ENCODE measurements around the gene NRXN3. TPM values are rescaled to one million over a fixed set of nuclear protein-coding genes. Genes with fewer than 3 reads are reported as not detected.

NRXN3 gene
- total RNA-seq, 2 experiments from 2014 or later: not detected

- POLR2A ChIA-PET: no interaction called here
- CTCF ChIA-PET: no interaction called here
Observed at GRCh38 chr14:79373451-79373850, 1203.3 kb downstream of the NRXN3 start.

GRCh38 chr14:79375356-79375755 is 1205.2 kb downstream of the NRXN3 start:
- DNase-seq: no peak
- H3K4me3 Mint-ChIP-seq: no peak overlapping the region
- no peak overlapping the region for H3K27ac Mint-ChIP-seq
- peaks cover 2% of the 10 kb centered on the region for H3K9me3 Mint-ChIP-seq
- no peaks in the 10 kb centered on the region for H3K27me3 Mint-ChIP-seq
- H3K4me1 Mint-ChIP-seq: no peaks in the 10 kb centered on the region
- POLR2A ChIA-PET: no interaction called here
- CTCF ChIA-PET: no interaction called here
- no peaks in the 10 kb centered on the region for H3K36me3 Mint-ChIP-seq (ENCODE audit: low read depth)

More at GRCh38 chr14:79373451-79373850, 1203.3 kb downstream of the NRXN3 start:
- Mint-ChIP-seq H3K36me3 (ENCODE audit: low read depth) (no peaks in the 10 kb centered on the region), H3K27me3 (no peaks in the 10 kb centered on the region), H3K9me3 (peaks cover 4% of the 10 kb centered on the region), H3K27ac (no peak overlapping the region), H3K4me1 (no peaks in the 10 kb centered on the region), H3K4me3 (no peak overlapping the region)
- DNase-seq: no peak

- Mint-ChIP-seq H3K4me1 (no peaks in the 10 kb centered on the region), H3K36me3 (ENCODE audit: low read depth) (no peaks in the 10 kb centered on the region), H3K27ac (no peak overlapping the region), H3K9me3 (peaks cover 4% of the 10 kb centered on the region), H3K4me3 (no peak overlapping the region), H3K27me3 (no peaks in the 10 kb centered on the region)
- ChIA-PET POLR2A (no interaction called here), CTCF (no interaction called here)
- DNase-seq: no peak
Observed at GRCh38 chr14:79376557-79376956, 1206.4 kb downstream of the NRXN3 start.

GRCh38 chr14:79378020-79378419 is 1207.8 kb downstream of the NRXN3 start:
- Mint-ChIP-seq H3K4me3 (no peak overlapping the region), H3K27ac (no peak overlapping the region), H3K9me3 (peaks cover 4% of the 10 kb centered on the region), H3K4me1 (no peaks in the 10 kb centered on the region), H3K36me3 (ENCODE audit: low read depth) (no peaks in the 10 kb centered on the region), H3K27me3 (no peaks in the 10 kb centered on the region)
- no peak for DNase-seq
- ChIA-PET POLR2A (no interaction called here), CTCF (no interaction called here)

GRCh38 chr14:79379266-79379665 is 1209.1 kb downstream of the NRXN3 start:
- CTCF ChIA-PET: no interaction called here
- no peak for DNase-seq
- Mint-ChIP-seq H3K36me3 (ENCODE audit: low read depth) (no peaks in the 10 kb centered on the region), H3K4me3 (no peak overlapping the region), H3K4me1 (no peaks in the 10 kb centered on the region), H3K27ac (no peak overlapping the region), H3K9me3 (peaks cover 4% of the 10 kb centered on the region), H3K27me3 (no peaks in the 10 kb centered on the region)
- POLR2A ChIA-PET: no interaction called here

- Mint-ChIP-seq H3K4me3 (no peak overlapping the region), H3K27ac (no peak overlapping the region), H3K27me3 (no peaks in the 10 kb centered on the region), H3K36me3 (ENCODE audit: low read depth) (no peaks in the 10 kb centered on the region), H3K4me1 (no peaks in the 10 kb centered on the region), H3K9me3 (peaks cover 5% of the 10 kb centered on the region)
- POLR2A ChIA-PET: no interaction called here
- DNase-seq: no peak
- CTCF ChIA-PET: no interaction called here
Observed at GRCh38 chr14:79383031-79383430, 1212.9 kb downstream of the NRXN3 start.

GRCh38 chr14:79383475-79383874 is 1213.3 kb downstream of the NRXN3 start:
- no peak overlapping the region for H3K4me3 Mint-ChIP-seq
- H3K9me3 Mint-ChIP-seq: peaks cover 6% of the 10 kb centered on the region
- DNase-seq: no peak
- no peaks in the 10 kb centered on the region for H3K27me3 Mint-ChIP-seq
- ChIA-PET CTCF (no interaction called here), POLR2A (no interaction called here)
- no peaks in the 10 kb centered on the region for H3K4me1 Mint-ChIP-seq
- H3K36me3 Mint-ChIP-seq (ENCODE audit: low read depth): no peaks in the 10 kb centered on the region
- H3K27ac Mint-ChIP-seq: no peak overlapping the region

GRCh38 chr14:79395061-79395460 is 1224.9 kb downstream of the NRXN3 start:
- DNase-seq: no peak
- ChIA-PET CTCF (no interaction called here), POLR2A (no interaction called here)
- no peaks in the 10 kb centered on the region for H3K9me3 Mint-ChIP-seq
- no peaks in the 10 kb centered on the region for H3K4me1 Mint-ChIP-seq
- H3K4me3 Mint-ChIP-seq: no peak overlapping the region
- H3K27ac Mint-ChIP-seq: no peak overlapping the region
- no peaks in the 10 kb centered on the region for H3K27me3 Mint-ChIP-seq
- H3K36me3 Mint-ChIP-seq (ENCODE audit: low read depth): no peaks in the 10 kb centered on the region

GRCh38 chr14:79404874-79405511 is 1234.8 kb downstream of the NRXN3 start:
- Mint-ChIP-seq H3K27me3 (no peaks in the 10 kb centered on the region), H3K36me3 (ENCODE audit: low read depth) (no peaks in the 10 kb centered on the region), H3K4me3 (no peak overlapping the region), H3K9me3 (no peaks in the 10 kb centered on the region), H3K27ac (no peak overlapping the region), H3K4me1 (no peaks in the 10 kb centered on the region)
- ChIA-PET CTCF (no interaction called here), POLR2A (no interaction called here)
- DNase-seq: no peak

GRCh38 chr14:79405512-79405910 is 1235.3 kb downstream of the NRXN3 start:
- Mint-ChIP-seq H3K9me3 (no peaks in the 10 kb centered on the region), H3K4me1 (no peaks in the 10 kb centered on the region), H3K27ac (no peak overlapping the region), H3K27me3 (no peaks in the 10 kb centered on the region), H3K4me3 (no peak overlapping the region), H3K36me3 (ENCODE audit: low read depth) (no peaks in the 10 kb centered on the region)
- ChIA-PET CTCF (no interaction called here), POLR2A (no interaction called here)
- no peak for DNase-seq

GRCh38 chr14:79407572-79407971 is 1237.4 kb downstream of the NRXN3 start:
- no peak overlapping the region for H3K4me3 Mint-ChIP-seq
- no peak overlapping the region for H3K27ac Mint-ChIP-seq

GRCh38 chr14:79408696-79409095 is 1238.5 kb downstream of the NRXN3 start:
- Mint-ChIP-seq H3K9me3 (no peaks in the 10 kb centered on the region), H3K4me1 (no peaks in the 10 kb centered on the region), H3K4me3 (no peak overlapping the region), H3K36me3 (ENCODE audit: low read depth) (no peaks in the 10 kb centered on the region), H3K27ac (no peak overlapping the region), H3K27me3 (no peaks in the 10 kb centered on the region)
- CTCF ChIA-PET: no interaction called here
- DNase-seq: no peak
- POLR2A ChIA-PET: no interaction called here

More at GRCh38 chr14:79407572-79407971, 1237.4 kb downstream of the NRXN3 start:
- H3K36me3 Mint-ChIP-seq (ENCODE audit: low read depth): no peaks in the 10 kb centered on the region
- no peaks in the 10 kb centered on the region for H3K27me3 Mint-ChIP-seq
- H3K9me3 Mint-ChIP-seq: no peaks in the 10 kb centered on the region
- no peaks in the 10 kb centered on the region for H3K4me1 Mint-ChIP-seq
- ChIA-PET CTCF (no interaction called here), POLR2A (no interaction called here)
- no peak for DNase-seq

- ChIA-PET POLR2A (no interaction called here), CTCF (no interaction called here)
- Mint-ChIP-seq H3K9me3 (no peaks in the 10 kb centered on the region), H3K4me1 (no peaks in the 10 kb centered on the region), H3K4me3 (no peak overlapping the region), H3K27ac (no peak overlapping the region), H3K27me3 (no peaks in the 10 kb centered on the region), H3K36me3 (ENCODE audit: low read depth) (no peaks in the 10 kb centered on the region)
- DNase-seq: no peak
Observed at GRCh38 chr14:79411403-79412174, 1241.4 kb downstream of the NRXN3 start.

GRCh38 chr14:79412822-79413221 is 1242.6 kb downstream of the NRXN3 start:
- no peak for DNase-seq
- CTCF ChIA-PET: no interaction called here
- Mint-ChIP-seq H3K9me3 (no peaks in the 10 kb centered on the region), H3K36me3 (ENCODE audit: low read depth) (no peaks in the 10 kb centered on the region), H3K4me3 (no peak overlapping the region), H3K27ac (no peak overlapping the region), H3K4me1 (no peaks in the 10 kb centered on the region), H3K27me3 (no peaks in the 10 kb centered on the region)
- POLR2A ChIA-PET: no interaction called here
